K562 (cell line): Measurements from ENCODE around the gene OR9Q1. TPM values are rescaled to one million over a fixed set of nuclear protein-coding genes. Genes with fewer than 3 reads are reported as not detected.

Experiments used
- ATAC-seq: fragments of 200-7000 bp; cut with Tn5 transposase; 3 replicates; pipeline ENCODE4 v1.9.1; 2020; ENCODE audit warnings: moderate library complexity
- BruUV-seq: library from RNA; stranded (reverse); fragments of 400-500 nt; replicated peaks from 2 replicates; lab custom pipeline; 2021; lab: Mats Ljungman, UMichigan
- CTCF ChIA-PET: fragments of 300-600 bp; formaldehyde crosslinking; extraction: SDS; loops from one replicate; lab custom pipeline; 2021; ENCODE audit warnings: low intra/inter-chr PET ratio; lab: Yijun Ruan, JAX
- POLR2A ChIA-PET: fragments of 300-600, 350-650 bp; sonication (Branson Sonifier 250); formaldehyde crosslinking; extraction: SDS; loops from one replicate; lab custom pipeline; 2021; ENCODE audit warnings: antibody characterized with exemption, inconsistent platforms; lab: Yijun Ruan, JAX
- DNase-seq, 4 experiments: peaks; one replicate each; pipeline versions ENCODE4 v3.0.0 to v3.0.0-alpha.2; 2011 to 2018; ENCODE audit warnings: low spot score in 3 of 4, mixed read lengths in 3 of 4; ENCODE audit errors: extremely low read depth in 1 of 4
- FAIRE-seq: peaks from 2 replicates; lab custom pipeline; 2011; peaks lifted over from hg19 to GRCh38; lab: Jason Lieb, UNC
- H2AFZ ChIP-seq: 2 replicates; pipeline ENCODE4 v1.6.0; 2011; ENCODE audit warnings: low read depth, low read length, control low read depth, inconsistent platforms
- H3K27ac ChIP-seq: fragments of 200-600 bp; 3 replicates; pipeline ENCODE4 v1.8.0; 2011; ENCODE audit warnings: low read depth, mild to moderate bottlenecking, control low read depth, inconsistent platforms, low read length, moderate library complexity, mixed read lengths; ENCODE audit errors: extremely low read depth
- H3K27me3 ChIP-seq, 2 experiments: fragments of 300-600 bp in 1 of 2; 2 replicates in 1 of 2; 3 replicates in 1 of 2; pipeline versions ENCODE4 v1.6.0 to v1.8.0; 2011; ENCODE audit warnings: inconsistent platforms in 2 of 2, low read length in 2 of 2, mild to moderate bottlenecking in 1 of 2, mixed read lengths in 1 of 2, moderate library complexity in 1 of 2; ENCODE audit not compliant: control insufficient read depth in 2 of 2, insufficient read depth in 2 of 2
- H3K36me3 ChIP-seq: fragments of 300-600 bp; 3 replicates; pipeline ENCODE4 v1.8.0; 2011; ENCODE audit warnings: mild to moderate bottlenecking, low read length, inconsistent platforms; ENCODE audit not compliant: control insufficient read depth, insufficient read depth
- H3K4me1 ChIP-seq, 2 experiments: fragments of 200-600 bp in 1 of 2; replicated peaks in 1 of 2; 2 replicates in 1 of 2; 3 replicates in 1 of 2; pipeline versions ENCODE4 v1.5.1 to v1.8.0; 2011; ENCODE audit warnings: inconsistent platforms in 2 of 2, low read length in 2 of 2, mild to moderate bottlenecking in 1 of 2, mixed read lengths in 1 of 2, moderate library complexity in 1 of 2; ENCODE audit not compliant: control insufficient read depth in 2 of 2, insufficient read depth in 2 of 2
- H3K4me2 ChIP-seq: 2 replicates; pipeline ENCODE4 v1.6.1; 2011; ENCODE audit warnings: low read length, control low read depth, inconsistent platforms, mixed read lengths; ENCODE audit not compliant: insufficient read depth
- H3K4me3 ChIP-seq: fragments of 200-600 bp; sonication (generic), shearing (Covaris generic); 2 replicates; pipeline ENCODE4 v1.5.1; 2016; ENCODE audit warnings: control low read depth, inconsistent platforms
- H3K79me2 ChIP-seq: fragments of 200-600 bp; 3 replicates; pipeline ENCODE4 v1.8.0; 2011; ENCODE audit warnings: low read length, inconsistent platforms; ENCODE audit not compliant: control insufficient read depth, insufficient read depth
- H3K9ac ChIP-seq, 2 experiments: 2 replicates each; pipeline versions ENCODE4 v1.6.0 to v1.6.1; 2011; ENCODE audit warnings: low read depth in 2 of 2, low read length in 2 of 2, control low read depth in 1 of 2, inconsistent platforms in 1 of 2, mild to moderate bottlenecking in 1 of 2, mixed read lengths in 1 of 2; ENCODE audit not compliant: insufficient read depth in 1 of 2
- H3K9me1 ChIP-seq: one replicate; pipeline ENCODE4 v1.6.0; 2011; ENCODE audit warnings: inconsistent platforms, mild to moderate bottlenecking, low read length, moderate library complexity; ENCODE audit not compliant: control insufficient read depth, insufficient read depth
- H3K9me3 ChIP-seq: replicated peaks from 2 replicates; pipeline ENCODE4 v1.5.1; 2011; ENCODE audit warnings: low read depth, low read length, inconsistent platforms; ENCODE audit not compliant: control insufficient read depth, insufficient read depth
- H4K20me1 ChIP-seq: replicated peaks from 2 replicates; pipeline ENCODE4 v1.6.1; 2011; ENCODE audit warnings: low read length, inconsistent platforms, mixed read lengths; ENCODE audit not compliant: control insufficient read depth, insufficient read depth
- TFE3 ChIP-seq: fragments of 450-650 bp; formaldehyde crosslinking; IDR thresholded peaks from 2 replicates; pipeline ENCODE4 v1.4.0; 2020; ENCODE audit warnings: mild to moderate bottlenecking, mixed read lengths
- ZBTB40 ChIP-seq, 2 experiments: fragments of 450-650 bp in 1 of 2; sonication (generic) in 1 of 2; formaldehyde crosslinking in 1 of 2; IDR thresholded peaks; 2 replicates each; pipeline versions ENCODE4 v1.7.1 to v1.9.0; 2016 to 2022; ENCODE audit warnings: inconsistent platforms in 1 of 2, mild to moderate bottlenecking in 1 of 2, missing genetic modification reagents in 1 of 2
- WGBS: fragments of 100-300 bp; shearing (Covaris generic); methylation state at CpG from one replicate; pipeline ENCODE4 v1.1.6; 2016; ENCODE audit warnings: low coverage, mixed read lengths; ENCODE audit not compliant: insufficient coverage; ENCODE audit errors: missing lambda C conversion rate; 5-methylcytosine and 5-hydroxymethylcytosine counted together
- in situ Hi-C: fragments of 300-500 bp; cut with MboI; formaldehyde crosslinking; loops from 4 replicates; pipeline ENCODE4 v1.15.0; 2018; ENCODE audit warnings: inconsistent platforms, mixed read lengths
- intact Hi-C: fragments of 100-400 bp; cut with micrococcal nuclease; formaldehyde crosslinking; loops from 2 replicates; pipeline ENCODE4 v1.14.2; 2022
- polyA plus RNA-seq, 8 experiments: library from polyadenylated mRNA; depleted of rRNA in 4 of 8; stranded (reverse) in 5 of 8; unstranded in 3 of 8; fragments of >200 nt; fragmentation: Nextera tagmentation in 2 of 8; fragmentation: Illumina TruSeq in 1 of 8; extraction: Ambion mirVana in 2 of 8; extraction: Trizol in 1 of 8; gene quantifications; 2 replicates each; pipeline versions ENCODE4 v1.2.1 to v1.2.3, GENCODE V29; 2011 to 2014; ENCODE audit warnings: inconsistent platforms in 1 of 8, missing spikeins in 1 of 8
- total RNA-seq, 7 experiments: library from RNA; depleted of rRNA in 6 of 7; stranded (reverse); fragments of >200 nt in 6 of 7; fragmentation: Illumina TruSeq in 2 of 7; extraction: Trizol in 2 of 7; gene quantifications; 2 replicates each; pipeline versions ENCODE4 v1.2.1 to v1.2.3, GENCODE V29; 2011 to 2021; ENCODE audit warnings: low replicate concordance in 1 of 7

The OR9Q1 gene
- total and polyA plus RNA-seq, 9 of the 15 experiments (the other 6 are each of a cell fraction or from before 2014, with no cell fraction given), result not detected

- no peak for FAIRE-seq
- intact Hi-C loops (no loop called here), in situ Hi-C loops (no loop called here)
- Histone ChIP-seq H3K9me1 (no peaks in the 10 kb centered on the region), H3K36me3 (no peaks in the 10 kb centered on the region), H3K4me3 (no peak overlapping the region), H3K27ac (no peak overlapping the region), H3K4me2 (no peak overlapping the region), H4K20me1 (no peaks in the 10 kb centered on the region), H2AFZ (no peak overlapping the region), H3K79me2 (no peaks in the 10 kb centered on the region), H3K4me1 (no peaks in the 10 kb centered on the region; a peak in 1 of 5 replicates), H3K9me3 (no peaks in the 10 kb centered on the region), H3K9ac (no peak overlapping the region), H3K27me3 (peaks cover 0 to 5% of the 10 kb centered on the region in 2 experiments; a peak in 2 of 5 replicates)
- WGBS, result 0% methylated on average over 6 of the region's 6 CpGs
- BruUV-seq, result no TSS peak
- DNase-seq, result no peak
- ChIA-PET POLR2A (no interaction called here), CTCF (interaction anchor here (0.6 kb wide), 1 partner anchor 44 kb away, joined by 3 read pairs; no protein-coding TSS in a partner anchor)
- no peak for ATAC-seq
- TF ChIP-seq TFE3 (CRISPR knock-in tag) (no peak), ZBTB40 (IDR thresholded peaks at IDR 0.05) (peak; percentile 55; the same call in 1 of the 2 replicates), ZBTB40 (CRISPR knock-in tag; IDR thresholded peaks at IDR 0.05) (no peak)
Measured at GRCh38 chr11:58004664-58005063, 19.0 kb upstream of the OR9Q1 start.
